CD4-positive, alpha-beta T cell treated with Interleukin-1 beta for 1 hour (primary cell): ENCODE measurements around the gene AK5.

Experiments used
- DNase-seq, 2 donors: peaks; one replicate each; pipeline ENCODE4 v3.0.0-alpha.2; 2020 to 2022

The AK5 gene, protein sequence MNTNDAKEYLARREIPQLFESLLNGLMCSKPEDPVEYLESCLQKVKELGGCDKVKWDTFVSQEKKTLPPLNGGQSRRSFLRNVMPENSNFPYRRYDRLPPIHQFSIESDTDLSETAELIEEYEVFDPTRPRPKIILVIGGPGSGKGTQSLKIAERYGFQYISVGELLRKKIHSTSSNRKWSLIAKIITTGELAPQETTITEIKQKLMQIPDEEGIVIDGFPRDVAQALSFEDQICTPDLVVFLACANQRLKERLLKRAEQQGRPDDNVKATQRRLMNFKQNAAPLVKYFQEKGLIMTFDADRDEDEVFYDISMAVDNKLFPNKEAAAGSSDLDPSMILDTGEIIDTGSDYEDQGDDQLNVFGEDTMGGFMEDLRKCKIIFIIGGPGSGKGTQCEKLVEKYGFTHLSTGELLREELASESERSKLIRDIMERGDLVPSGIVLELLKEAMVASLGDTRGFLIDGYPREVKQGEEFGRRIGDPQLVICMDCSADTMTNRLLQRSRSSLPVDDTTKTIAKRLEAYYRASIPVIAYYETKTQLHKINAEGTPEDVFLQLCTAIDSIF

DNA sequence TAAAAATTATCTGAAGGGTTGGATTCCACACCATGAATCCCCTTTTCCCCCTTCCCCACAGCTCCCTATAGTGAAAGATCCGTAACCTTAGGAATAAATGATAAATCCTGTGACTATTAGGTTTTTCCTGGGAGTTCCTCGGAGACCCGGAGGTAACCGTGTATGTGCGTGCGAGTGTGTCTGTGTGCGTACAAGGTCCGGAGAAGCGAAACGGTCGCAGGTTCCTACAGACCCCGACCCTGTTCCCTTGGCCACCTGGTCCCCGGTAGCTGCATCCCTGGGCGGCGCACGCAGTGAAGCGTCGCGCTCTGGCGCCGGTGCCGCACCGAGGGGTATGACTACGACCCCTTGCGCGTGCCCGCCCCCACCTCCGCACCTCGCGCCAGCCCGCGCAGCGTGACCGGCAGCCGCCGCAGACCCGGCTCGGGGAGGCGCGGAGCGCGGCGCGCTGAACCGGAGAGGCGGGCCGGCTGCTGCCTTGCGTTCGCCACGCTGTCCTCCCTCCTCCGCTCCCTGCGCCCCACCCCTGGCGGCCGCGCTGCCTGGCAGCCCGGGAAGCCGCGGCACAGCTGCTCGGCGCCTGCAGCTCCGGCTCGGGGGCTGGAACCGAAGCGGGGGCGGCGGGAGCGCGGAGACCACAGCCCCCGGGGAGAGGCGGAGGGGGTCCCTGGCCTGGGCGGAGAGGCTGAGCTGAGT is at the start of gene AK5:
Gene AK5, plus strand, starts transcription at position 529 of the 696 bp plus-strand sequence. CDS start 295 bp downstream, outside the sequence.
- peak; percentile 15 to 28 for DNase-seq

DNA sequence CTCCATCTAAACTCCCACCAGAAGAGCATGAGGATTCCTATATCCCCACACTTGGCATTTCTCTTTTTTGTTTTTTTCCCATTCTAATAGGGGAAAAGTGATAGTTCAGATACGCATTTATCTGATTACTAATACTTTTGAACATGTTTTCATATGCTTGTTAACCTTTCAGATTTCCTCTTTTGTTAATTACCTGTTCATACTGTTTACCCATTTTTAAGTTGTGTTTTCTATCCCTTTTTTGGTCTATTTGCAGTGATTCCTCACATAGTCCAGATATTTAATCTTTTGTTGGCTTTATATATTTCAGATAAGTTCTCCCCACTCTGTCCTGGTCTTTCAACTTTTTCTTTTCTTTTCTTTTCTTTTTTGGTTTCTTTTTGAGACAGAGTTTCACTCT is 49.0 kb upstream of the AK5 start:
- no peak for DNase-seq

DNA sequence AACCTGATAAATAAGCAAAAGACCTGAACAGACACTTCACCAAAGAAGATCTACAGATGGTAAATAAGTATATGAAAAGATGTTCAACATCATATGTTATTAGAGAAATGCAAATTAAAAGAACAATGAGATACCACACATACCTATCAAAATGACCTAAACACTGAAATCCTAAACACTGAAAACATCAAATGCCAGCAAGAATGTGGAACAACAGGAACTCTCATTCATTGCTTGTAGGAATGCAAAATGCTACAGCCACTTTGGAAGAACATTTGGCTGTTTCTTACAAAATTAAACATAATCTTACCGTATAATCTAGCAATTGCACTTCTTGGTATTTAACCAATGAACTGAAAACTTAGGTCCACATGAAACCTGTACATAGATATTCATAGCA is 47.7 kb upstream of the AK5 start:
- DNase-seq = no peak

DNA sequence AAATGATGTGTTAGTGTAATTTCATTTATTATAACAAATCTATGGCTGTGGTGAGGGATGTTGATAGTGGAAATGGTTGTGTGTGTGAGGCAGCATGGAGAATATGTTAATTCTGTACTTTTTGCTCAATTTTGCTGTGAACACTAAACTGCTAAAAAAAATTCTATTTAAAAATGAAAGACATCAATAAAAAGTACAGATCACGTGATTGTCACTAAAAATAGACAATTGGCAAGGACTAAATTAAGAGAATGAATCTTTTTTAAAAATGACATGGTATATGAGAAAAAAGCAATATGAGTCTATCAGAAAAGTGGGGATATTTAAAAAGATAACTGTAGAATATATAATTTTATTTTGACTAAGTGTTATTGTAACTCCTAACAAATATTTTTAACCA is 46.9 kb upstream of the AK5 start:
- DNase-seq = no peak

DNA sequence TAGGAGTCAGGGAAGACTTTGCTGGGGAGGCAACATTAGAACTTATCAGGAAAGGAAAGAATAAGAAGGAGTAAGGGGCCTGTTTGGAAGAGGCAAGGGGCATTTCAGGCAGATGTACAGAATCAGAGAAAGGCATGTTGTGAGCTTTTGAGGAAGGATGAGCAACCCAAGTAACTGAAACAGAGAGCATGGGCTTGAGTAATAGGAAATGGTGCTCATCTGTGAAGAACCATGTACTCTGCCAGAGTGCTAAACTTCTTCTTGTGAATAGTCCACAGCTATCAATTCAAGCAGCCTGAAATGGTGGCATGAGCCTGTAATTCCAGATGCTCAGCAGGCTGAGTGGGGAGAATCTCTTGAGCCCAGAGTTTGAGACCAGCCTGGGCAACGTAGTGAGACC is 43.4 kb upstream of the AK5 start:
- DNase-seq = no peak

DNA sequence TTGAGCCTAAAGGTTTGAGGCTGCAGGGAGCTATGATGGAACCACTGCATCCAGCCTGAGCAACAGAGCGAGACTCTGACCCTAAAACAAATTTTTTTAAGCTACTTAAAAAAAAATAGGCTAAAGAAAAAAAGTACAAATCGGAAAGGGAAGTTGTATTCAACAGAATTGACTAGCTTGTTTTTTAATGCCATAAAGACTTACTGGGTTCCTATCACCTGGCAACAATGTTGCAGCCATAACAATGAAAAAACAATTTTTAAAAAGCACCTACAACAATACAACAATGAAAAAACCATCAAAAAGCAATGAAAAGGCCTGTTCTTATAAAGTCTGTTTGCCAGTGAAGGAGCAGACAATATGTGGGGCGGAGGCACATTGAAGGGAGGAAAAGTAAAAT is 42.5 kb upstream of the AK5 start:
- DNase-seq = no peak

DNA sequence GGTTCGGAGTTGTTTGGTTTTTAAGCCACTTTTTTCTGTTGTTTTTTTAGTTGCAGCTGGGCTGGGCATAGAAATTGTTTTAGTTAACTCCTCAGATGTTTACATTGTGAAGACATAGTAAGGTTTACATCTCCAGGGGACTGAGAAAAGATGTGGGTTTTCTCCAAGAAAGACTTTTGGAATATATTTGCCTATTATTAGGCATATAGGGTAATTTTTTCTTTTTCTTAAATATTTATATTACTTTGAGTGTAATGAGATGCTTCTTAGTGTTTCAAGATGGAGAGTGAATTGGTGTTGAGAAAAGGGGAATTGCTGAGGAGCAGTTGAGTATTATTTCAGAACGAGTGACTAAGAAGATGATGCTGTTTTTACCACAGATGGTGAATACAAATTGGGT is 36.0 kb upstream of the AK5 start:
- DNase-seq = no peak

DNA sequence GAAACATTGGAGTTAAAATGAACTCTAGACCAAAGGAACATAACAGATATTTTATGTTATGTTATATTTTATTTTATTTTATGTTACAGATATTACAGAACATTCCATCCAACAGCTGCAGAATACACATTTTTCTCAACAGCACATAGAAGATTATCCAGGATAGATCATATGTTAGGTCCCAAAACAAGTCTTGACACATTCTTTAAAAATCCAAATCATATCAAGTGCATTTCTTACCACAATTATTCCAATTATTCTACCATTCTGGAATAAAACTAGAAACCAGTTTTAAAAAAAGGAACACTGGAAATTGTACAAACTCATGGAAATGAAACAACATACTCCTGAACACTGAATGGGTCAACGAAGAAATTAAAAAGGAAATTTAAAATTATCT is 31.7 kb upstream of the AK5 start:
- no peak for DNase-seq

DNA sequence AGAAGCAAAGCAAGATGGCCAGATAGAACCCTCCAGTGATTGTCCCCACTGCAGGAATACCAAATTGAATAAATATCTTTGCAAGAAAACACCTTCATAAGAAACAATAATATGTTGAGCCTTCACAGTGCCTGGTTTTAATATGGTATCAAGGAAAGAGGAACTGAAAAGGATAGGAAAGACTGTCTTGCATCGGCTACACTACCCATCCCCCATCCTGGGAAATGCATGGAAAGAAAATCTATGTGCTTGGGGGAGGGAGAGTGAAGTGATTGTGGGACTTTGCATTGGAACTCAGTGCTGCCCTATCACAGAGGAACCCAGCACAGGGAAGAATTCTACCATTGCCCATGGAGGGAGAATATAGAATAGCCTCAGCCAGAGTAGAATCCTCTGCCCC is 28.6 kb upstream of the AK5 start:
- DNase-seq = no peak

DNA sequence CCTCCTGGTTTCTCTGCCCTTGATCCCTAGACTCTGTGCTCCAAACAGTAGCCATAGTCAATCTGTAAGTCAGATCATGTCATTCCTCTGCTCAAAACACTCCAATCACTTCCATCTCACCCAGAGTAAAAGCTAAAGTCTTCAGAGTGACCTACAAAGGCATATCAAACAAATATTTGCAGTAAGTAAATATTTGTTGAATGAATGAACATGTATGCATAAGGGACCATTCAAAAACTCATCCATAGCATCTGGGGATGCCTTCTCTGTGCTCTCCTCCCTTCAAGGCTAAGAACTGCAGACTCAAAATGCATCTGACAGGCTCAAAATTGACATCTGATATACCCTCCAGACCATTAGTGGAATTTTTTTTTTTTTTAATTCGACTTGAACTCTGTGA is 18.1 kb upstream of the AK5 start:
- DNase-seq = no peak

DNA sequence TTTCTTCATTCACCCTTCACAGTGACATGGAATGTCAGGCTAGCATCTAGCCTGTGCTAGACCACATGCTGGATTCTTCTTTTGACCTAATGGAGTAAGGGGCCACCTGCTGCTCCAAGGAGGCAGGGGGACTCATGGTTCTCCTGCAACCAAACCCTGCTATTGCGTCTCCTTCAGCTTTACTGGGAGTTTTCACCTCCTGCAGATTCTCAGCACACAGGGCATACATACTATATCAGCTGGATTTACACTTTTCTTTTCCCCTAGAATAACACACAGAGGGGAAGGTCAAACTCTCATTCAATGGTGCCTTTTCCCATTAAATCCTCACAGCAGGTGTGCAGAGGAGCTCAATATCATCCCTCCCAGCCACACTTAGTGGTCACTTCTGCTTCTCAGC is 16.6 kb upstream of the AK5 start:
- DNase-seq = no peak

DNA sequence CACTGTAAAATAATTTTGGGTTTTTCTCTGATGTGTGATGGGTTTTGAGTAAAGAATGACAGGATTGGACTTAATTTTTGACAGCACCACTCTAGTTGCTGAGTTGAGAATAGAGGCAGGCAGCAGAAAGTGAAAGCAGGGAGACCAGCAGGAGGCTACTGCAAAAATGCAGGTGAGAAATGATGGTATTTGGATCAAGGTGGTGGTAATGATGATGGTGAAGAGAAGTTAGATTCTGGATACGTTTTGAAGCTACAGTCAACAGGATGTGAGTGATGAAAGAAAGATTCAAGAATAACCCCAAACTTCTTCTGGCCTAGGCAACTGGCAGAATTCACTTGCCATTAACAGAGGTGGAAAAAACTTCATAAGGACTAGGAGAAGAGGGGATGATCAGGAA is 14.8 kb upstream of the AK5 start:
- DNase-seq = no peak

DNA sequence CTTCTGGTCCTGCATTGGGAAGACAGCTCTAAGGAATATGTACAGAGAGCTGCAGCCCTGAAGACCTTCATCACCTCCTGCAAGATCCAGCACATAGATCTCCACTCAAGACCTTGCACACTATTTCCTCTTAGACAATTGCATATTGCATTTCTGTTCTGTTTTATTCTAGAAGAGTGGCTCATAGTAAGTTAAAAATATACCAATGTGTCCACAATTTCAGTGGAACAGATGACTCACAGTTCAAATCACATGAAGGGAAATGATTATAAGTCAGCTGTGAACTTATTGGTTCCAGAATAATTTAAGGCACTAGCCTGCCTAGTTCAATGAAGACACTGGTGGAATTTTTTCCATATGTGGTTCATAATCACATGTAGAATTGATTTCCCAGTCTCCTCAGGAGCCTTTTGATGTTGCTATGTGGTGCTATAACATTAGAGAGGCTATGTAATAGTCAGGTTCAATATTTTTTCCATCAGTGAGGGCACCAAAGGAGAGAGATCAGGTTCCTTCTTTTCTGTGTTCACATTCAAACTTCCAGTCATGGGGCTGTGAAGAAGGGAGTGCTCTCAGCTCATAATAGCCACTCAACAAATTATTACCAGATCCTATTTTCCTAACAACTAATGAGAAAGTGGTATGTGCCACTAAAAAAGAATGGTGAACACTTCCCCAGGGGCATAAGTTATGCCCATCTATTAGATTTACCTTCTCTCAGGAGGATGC is 9.8 kb upstream of the AK5 start:
- DNase-seq = no peak

DNA sequence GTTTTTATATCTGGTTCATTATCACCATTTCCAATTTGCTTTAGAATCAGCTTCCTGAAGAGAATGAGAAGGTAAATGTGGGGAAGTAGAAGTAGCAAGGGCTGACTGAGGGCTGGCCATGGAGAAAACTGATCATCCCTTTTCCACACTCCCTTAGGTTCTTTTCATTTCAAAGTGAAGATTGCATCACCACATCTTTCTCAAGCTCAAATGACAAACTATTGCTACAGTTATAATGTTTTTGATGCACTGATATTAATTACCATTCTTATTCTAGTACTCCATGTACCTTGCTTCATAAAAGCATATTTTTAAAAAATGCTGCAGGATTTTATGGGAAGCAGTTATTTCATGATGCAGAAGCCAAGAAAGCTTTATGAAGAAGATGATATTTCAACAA is 7.9 kb upstream of the AK5 start:
- DNase-seq = no peak

DNA sequence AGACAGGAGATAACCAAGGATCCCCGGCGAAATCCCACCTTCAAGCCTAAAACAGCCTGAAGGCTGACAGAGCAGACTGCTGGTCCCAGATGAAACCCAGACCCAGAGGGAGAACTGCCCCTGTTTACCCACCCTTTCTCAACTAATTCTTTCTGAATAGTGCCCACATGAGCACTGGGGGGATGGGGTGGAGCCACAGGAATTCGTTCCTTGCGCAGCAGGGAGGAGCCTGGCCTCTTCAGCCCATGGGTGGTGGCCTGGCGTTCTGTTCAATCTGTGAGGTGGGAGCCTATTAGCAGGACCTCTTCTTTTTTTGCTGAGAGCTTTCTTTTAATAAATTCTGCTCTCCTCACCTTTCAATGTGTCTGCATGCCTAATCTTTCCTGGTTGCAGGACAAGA is 6.6 kb upstream of the AK5 start:
- no peak for DNase-seq

DNA sequence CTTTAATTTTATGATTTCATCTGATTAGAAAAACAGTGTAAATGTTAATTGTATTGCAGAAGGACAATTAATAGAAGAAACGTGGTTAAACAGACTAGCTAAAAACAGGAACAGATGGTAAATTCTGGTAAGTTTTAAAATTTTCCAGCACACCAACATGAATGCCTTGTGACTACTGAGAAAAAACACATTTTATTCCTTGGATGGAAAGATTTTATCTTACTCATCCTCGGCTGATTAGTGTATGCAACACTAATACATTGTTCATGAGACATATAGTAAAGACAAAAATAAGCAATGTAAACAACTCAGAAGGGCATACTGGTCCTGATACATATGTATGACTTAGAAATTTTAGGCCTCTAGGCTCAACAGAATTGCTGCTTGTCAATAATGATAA is 4.9 kb upstream of the AK5 start:
- no peak for DNase-seq

DNA sequence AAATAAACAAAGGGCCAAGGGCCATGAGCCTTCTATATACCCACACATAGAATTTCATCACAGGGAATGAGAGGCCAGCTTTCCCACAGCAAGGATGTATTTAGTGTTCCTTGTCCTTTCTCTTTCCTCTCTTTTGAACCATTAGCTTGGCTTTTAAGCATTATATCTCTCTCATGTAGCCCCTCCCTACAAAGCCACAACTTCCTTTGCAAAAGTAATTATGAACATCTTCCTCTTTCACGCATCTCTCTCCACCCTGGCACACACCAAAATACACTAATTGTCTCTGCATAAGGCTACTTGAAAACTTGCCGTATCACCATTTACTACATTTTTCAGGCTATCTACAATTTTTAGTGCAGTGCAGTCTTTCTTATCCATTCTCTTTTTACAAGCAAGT is 1.9 kb upstream of the AK5 start:
- DNase-seq = peak in 1 of 2 donors; percentile 3

DNA sequence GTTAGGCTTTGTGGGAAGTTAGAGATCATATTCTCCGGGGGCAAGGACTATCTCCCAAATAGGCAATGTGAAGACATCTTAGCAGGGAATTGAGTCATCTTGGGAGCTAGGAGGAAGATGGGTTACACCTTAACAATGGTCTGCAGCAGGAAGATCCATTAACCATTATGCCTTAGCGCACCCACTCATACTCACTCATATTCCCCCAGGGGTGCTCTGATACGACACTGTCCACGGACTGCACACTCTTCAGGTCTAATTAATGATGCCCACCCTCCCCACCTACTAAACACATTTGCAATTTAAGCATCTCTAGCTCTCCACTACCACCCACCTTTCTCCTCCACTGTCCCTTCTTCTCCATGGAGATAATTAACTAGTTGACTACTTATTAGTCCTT is 857 bp upstream of the AK5 start:
- DNase-seq = no peak

DNA sequence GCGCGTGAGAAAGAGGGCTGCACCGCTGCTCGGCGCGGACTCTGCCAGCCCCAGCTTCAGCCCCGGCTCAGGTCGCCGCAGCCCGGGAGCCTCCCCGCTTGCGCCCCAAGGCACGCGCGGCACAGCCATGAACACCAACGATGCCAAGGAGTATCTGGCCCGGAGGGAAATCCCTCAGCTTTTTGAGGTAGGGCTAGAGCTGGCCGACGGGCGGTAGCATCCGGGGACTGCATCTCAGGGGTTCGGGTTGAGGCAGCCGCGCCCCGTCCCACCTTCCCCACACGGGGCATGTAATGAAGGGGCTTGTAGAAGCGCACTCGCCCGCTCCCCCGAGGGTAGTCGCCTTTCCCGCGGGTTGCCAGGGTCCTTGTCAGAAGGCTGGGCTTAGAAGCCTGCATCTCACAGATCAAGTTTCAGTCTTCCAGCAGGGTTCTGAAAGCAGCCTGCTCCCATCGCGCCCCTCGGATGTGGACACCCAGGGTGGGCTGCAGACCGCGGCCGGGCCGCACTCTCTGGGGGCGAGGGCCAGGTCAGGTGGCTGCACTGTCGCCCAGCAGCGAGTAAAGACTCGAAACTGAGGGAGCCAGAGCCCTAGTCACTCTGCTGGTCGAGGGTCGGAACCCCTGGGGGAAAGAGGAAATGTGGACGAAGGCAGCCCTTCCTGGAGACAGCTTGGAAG is 507 bp downstream of the AK5 start:
- DNase-seq = peak; percentile 31 to 39

DNA sequence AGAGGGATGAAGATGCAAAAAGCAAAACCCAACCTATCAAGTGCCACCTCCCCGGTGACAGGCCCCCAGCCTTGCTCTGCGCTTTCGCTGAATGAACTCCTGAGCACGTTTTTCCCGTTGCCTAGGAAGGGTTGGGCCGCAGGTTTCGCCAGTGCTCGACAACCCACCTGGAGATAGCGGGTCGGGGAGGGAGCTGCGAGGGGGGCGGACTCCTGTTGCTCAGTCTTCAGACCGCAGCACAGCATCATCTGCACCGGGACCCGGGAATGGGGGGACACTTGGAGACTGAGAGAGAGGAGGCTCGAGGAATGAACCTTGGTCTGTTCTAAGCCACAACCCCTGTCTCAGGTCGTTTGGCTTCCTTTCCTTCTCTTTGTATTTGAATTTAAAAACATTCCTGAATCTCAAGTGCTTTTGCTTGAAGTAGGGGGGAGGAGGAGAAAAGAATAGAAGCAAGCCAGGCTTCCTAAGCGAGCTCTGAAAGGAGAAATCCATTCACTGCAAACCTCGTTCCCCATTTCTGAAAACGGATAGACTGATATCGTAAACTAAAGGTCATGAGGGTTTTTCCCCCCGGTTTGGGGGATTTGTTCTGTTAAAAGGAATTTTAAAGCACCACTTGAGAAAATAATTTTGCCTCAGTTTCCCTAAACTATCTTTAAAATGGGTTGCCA is 1.2 kb downstream of the AK5 start:
- DNase-seq = no peak

DNA sequence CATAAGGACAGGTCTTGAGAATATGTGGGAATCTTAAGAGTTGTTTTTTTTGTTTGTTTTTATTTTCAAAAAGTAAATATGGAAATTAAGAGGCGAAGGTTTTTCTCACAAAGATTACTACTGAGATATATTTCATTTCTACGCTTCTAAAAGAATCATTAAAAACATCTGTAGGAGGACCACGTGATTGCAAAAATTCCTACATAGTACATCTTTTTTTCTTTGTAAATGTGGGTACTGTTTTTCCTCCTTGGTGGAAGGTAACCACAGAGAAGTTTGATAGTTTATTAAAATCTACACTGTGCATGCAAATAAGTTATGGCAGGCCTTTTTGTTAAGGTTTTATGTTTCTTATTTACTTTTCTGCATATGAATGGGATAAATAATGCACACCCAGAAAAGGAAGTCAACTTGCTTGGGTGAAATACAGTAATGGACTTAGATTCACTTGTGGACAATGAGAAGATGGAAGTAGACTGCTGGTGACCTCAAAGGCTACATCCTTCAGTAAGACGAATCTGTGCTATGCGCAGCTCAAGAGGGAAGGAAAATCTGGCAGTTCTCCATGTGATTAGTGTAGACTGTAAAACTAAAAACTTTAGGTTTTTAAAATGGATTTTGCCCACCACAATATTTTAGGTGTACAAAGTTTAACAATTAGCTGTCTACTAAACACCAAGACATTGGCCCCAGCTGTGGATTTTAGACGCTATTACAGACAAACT is 2.0 kb downstream of the AK5 start:
- DNase-seq = no peak

DNA sequence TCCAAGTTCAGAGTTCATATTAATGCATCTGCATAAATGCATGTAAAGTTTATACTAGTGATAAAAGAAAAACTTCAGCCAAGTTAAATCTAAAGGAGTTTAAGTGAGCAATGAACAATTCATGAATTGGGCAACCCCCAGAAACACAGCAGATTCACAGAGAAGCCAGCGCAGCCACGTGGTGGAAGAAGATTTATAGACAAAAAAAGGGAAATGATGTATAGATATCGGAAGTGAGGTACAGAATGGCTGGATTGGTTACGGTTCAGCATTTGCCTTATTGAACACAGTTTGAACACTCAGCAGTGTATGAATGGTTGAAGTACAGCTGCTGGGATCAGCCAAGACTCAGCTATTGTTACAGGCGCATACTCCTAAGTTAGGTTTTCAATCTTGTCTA is 5.7 kb downstream of the AK5 start:
- no peak for DNase-seq
